Mononuclear cell (primary cell): ENCODE results near the gene IL17RE. TPM values are rescaled to one million over a fixed set of nuclear protein-coding genes. Genes with fewer than 3 reads are reported as not detected.

Source experiments
- H3K27me3 ChIP-seq: 2 replicates; pipeline ENCODE4 v1.6.0; 2011; ENCODE audit warnings: low read length, control low read depth; ENCODE audit not compliant: insufficient read depth
- H3K4me1 ChIP-seq: 2 replicates; pipeline ENCODE4 v1.5.1; 2011; ENCODE audit warnings: mild to moderate bottlenecking, low read length, control low read depth; ENCODE audit not compliant: insufficient read depth
- H3K4me3 ChIP-seq: 2 replicates; pipeline ENCODE4 v1.5.1; 2011; ENCODE audit warnings: mild to moderate bottlenecking, low read length, moderate library complexity
- H3K9me3 ChIP-seq: 2 replicates; pipeline ENCODE4 v1.5.1; 2011; ENCODE audit warnings: low read depth, mild to moderate bottlenecking, control low read depth, low read length
- total RNA-seq: library from RNA; depleted of rRNA; stranded (reverse); fragments of >200 nt; gene quantifications from one replicate; pipeline ENCODE4 v1.2.3, GENCODE V29; 2012

Gene IL17RE
- total RNA-seq, 1 donor = 0.10 TPM

DNA sequence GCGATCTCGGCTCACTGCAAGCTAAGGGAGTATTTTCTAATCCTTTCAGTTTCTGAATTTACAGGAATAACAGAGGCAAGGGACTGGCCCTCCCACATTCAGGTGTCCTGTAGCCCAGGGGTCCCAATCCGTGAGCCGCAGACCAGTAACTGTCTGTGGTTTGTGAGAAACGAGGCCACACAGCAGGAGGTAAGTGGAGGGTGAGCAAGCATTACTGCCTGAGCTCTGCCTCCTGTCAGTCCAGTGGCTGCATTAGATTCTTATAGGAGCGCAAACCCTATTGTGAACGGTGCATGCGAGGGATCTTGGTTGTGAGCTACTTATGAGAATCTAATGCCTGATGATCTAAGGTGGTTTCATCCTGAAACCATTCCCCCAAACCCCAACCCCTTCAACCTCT, 9.2 kb downstream of the IL17RE start:
- Histone ChIP-seq H3K9me3 (no peaks in the 10 kb centered on the region), H3K27me3 (no peaks in the 10 kb centered on the region)

DNA sequence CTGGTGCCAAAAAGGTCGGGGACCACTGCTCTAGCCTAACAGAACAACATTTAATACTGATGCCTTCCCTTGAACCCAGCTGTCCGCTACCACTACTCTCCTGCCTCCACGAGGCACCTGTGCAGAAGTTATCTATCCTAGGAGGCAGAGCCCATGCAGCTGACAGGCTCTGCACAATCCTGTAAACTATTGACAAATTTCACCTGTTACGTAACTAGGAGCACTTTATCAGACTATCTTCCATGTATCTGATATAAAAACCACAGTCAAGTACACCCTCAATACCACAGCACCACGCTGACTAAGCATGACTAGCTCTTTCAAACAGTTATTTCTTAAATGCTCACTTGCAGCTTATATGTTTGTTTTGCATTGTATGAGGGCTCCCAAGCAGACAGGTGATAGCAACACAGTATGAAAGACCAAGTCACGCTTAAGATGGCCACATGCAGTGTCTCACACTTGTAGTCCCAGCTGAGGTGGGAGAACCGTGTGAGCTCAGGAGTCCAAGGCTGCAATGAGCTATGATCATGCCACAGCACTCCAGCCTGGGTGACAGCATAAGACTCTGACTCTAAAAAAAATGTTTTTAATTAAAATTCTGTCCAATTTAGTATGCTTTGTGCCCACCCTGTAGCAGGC, 9.8 kb downstream of the IL17RE start:
- Histone ChIP-seq H3K9me3 (no peaks in the 10 kb centered on the region), H3K4me3 (no peak overlapping the region), H3K27me3 (no peaks in the 10 kb centered on the region), H3K4me1 (peaks cover 40% of the 10 kb centered on the region)

More for the DNA sequence above, 9.2 kb downstream of the IL17RE start:
- no peak overlapping the region for H3K4me3 ChIP-seq
- H3K4me1 ChIP-seq = peaks cover 38% of the 10 kb centered on the region

DNA sequence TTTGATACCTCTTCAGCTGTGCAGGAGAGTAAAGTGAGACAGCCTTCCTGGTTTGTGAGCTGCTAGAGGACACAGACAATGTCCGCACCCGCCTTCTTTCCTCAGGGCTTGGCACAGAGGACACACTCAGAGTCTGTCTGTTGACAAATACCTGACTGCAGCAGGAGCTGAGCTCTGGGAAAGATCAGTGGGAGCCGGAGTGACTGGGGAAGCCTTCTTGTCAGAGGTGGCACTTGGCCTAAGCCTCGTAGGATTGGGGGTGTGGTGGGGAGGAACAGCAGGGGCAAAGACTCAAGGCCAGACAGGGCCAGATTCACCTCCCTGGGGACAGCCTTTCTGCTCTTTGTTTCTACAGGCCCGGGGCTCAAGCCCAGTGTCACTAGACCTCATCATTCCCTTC, 11.0 kb downstream of the IL17RE start:
- Histone ChIP-seq H3K9me3 (no peaks in the 10 kb centered on the region), H3K4me3 (no peak overlapping the region), H3K27me3 (no peaks in the 10 kb centered on the region), H3K4me1 (peaks cover 40% of the 10 kb centered on the region)

DNA sequence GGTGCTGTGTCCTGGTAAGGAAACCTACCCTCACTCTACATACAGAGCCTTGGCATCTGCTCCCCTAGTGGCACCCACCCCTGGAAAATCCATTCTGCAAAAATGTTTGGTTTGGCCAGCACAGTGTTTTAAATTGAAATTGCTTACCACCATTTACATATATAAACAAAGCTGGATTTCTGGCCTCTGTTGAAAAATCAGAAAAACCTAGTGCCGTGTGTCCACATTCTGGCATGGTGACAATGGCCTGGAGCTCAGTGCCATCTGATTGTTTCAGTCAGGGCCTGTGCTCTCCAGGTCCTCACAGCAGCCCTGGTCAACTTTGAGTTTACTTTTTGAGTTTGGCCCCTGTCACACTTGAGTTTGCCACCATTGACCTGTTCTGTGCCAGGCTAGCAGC, 11.4 kb downstream of the IL17RE start:
- Histone ChIP-seq H3K27me3 (no peaks in the 10 kb centered on the region), H3K4me3 (no peak overlapping the region), H3K4me1 (peaks cover 40% of the 10 kb centered on the region), H3K9me3 (no peaks in the 10 kb centered on the region)

DNA sequence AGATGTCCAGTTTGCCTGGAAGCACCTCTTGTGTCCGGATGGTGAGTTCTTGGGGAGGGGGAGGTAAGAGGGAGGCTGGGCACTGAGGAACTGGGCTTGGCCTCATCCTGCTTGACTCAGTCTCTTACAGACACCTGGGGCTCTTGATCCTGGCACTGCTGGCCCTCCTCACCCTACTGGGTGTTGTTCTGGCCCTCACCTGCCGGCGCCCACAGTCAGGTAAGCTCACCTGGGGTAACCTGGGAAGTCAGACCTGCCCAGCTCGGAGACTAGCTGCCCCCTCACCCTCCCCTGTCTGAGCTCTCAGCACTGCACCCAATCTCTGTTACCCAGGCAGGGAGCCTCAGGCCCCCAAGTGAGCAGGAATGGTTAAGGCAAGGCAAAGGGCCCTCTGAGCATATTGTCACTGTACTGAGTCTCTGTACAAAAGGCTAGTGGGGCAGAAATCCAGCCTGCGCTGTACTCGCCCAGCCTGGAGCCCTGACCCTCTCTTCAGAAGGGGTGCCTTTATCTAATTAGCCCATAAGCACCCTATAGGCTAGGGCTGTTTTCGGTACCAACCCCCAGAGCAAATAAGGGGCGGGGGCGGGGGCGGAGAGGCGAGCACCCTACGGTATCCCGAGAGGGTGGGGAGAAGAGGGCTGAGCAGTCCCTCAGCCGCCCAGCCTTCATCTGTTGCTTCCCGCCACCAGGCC, 12.1 kb downstream of the IL17RE start:
- Histone ChIP-seq H3K9me3 (no peaks in the 10 kb centered on the region), H3K4me3 (peak overlapping the region; percentile 42), H3K4me1 (peaks cover 40% of the 10 kb centered on the region)

DNA sequence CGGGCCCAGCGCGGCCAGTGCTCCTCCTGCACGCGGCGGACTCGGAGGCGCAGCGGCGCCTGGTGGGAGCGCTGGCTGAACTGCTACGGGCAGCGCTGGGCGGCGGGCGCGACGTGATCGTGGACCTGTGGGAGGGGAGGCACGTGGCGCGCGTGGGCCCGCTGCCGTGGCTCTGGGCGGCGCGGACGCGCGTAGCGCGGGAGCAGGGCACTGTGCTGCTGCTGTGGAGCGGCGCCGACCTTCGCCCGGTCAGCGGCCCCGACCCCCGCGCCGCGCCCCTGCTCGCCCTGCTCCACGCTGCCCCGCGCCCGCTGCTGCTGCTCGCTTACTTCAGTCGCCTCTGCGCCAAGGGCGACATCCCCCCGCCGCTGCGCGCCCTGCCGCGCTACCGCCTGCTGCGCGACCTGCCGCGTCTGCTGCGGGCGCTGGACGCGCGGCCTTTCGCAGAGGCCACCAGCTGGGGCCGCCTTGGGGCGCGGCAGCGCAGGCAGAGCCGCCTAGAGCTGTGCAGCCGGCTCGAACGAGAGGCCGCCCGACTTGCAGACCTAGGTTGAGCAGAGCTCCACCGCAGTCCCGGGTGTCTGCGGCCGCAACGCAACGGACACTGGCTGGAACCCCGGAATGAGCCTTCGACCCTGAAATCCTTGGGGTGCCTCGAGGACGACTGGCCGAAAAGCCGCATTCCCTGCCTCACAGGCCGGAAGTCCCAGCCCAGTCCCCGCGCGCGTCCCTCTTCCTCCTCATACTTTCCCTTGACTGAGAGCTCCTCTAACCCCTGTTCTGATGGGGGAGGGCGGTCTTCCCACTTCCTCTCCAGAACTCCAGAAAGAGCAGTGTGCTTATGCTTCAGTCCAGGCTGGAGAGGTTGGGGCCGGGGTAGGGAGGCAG, 12.8 kb downstream of the IL17RE start:
- Histone ChIP-seq H3K4me3 (peak overlapping the region; percentile 42), H3K27me3 (no peaks in the 10 kb centered on the region), H3K9me3 (no peaks in the 10 kb centered on the region), H3K4me1 (peaks cover 40% of the 10 kb centered on the region)

More for the DNA sequence above, 12.1 kb downstream of the IL17RE start:
- no peaks in the 10 kb centered on the region for H3K27me3 ChIP-seq

DNA sequence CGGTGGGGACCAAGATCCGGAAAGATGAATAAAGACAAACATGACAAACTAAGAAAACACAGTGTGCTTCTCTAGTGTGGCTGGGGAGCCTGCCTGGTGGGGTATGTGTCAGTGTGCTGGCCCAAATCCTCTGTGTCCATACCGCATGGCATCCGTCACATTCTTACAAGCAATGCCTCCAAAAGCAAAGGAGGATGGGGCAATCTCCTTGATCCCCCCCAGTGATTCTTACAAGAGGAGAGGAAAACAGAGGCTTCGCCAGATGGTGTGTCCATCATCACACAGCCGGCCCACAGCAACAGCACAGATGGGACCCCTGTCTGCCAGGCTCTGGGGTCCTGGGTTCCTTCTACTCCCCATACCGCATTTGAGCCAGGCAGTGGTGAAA, 13.7 kb downstream of the IL17RE start:
- no peaks in the 10 kb centered on the region for H3K27me3 ChIP-seq
- H3K4me3 ChIP-seq = no peak overlapping the region

DNA sequence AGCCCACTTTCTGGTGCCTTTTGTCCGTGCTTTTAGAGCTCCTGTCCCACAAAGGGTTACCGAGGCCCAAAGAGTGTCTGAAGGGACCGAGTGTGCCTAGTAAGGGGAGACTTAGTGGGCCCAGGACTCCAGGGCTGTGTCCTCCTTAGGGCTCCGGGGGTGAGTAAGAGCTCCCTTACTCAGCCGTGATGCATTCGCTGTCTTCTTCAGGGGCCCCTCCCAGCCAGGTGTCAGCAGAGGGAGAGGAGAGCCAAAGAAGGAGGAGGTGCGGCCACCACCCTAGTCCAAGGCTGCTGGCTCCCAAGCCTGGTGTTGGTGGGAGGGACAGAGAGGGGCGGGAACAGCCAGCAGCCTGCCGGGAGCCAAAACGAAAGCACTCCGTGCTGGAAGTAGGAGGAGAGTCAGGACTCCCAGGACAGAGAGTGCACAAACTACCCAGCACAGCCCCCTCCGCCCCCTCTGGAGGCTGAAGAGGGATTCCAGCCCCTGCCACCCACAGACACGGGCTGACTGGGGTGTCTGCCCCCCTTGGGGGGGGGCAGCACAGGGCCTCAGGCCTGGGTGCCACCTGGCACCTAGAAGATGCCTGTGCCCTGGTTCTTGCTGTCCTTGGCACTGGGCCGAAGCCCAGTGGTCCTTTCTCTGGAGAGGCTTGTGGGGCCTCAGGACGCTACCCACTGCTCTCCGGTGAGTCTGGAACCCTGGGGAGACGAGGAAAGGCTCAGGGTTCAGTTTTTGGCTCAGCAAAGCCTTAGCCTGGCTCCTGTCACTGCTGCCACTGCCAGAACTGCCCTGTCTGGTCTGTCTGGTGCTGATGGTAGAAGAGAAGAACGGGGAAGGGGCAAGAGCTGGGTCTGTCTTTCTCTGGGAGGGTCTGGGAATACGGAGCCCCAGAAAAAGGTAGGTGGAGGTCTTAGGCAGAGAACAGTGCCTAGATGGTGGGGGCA, 14.4 kb downstream of the IL17RE start, which contains the start of gene IL17RC:
Gene IL17RC (plus strand): TSS at position 365 of the 947 bp plus-strand sequence. CDS start 218 bp downstream, at position 583.
- Histone ChIP-seq H3K4me1 (peaks cover 38% of the 10 kb centered on the region), H3K4me3 (peak within 1 kb of the TSS; percentile 42), H3K27me3 (no peaks in the 10 kb centered on the region), H3K9me3 (no peaks in the 10 kb centered on the region)

More for the DNA sequence above, 13.7 kb downstream of the IL17RE start:
- Histone ChIP-seq H3K9me3 (no peaks in the 10 kb centered on the region), H3K4me1 (peaks cover 40% of the 10 kb centered on the region)

DNA sequence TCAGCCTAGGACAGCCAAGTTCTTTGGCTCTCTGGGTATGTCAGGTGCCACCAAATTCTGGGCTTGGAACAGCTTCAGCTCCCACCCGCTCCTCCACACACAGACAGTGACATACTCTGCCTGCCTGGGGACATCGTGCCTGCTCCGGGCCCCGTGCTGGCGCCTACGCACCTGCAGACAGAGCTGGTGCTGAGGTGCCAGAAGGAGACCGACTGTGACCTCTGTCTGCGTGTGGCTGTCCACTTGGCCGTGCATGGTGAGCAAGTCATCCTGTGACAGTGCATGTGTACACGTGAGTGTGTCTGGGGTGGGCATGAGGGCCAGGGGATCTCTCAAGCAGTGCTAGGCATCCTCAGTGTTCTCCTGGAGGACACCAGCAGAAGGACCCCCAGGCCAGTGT, 15.2 kb downstream of the IL17RE start:
- H3K27me3 ChIP-seq = no peaks in the 10 kb centered on the region
- no peaks in the 10 kb centered on the region for H3K9me3 ChIP-seq
- peaks cover 31% of the 10 kb centered on the region for H3K4me1 ChIP-seq
- H3K4me3 ChIP-seq = no peak overlapping the region

DNA sequence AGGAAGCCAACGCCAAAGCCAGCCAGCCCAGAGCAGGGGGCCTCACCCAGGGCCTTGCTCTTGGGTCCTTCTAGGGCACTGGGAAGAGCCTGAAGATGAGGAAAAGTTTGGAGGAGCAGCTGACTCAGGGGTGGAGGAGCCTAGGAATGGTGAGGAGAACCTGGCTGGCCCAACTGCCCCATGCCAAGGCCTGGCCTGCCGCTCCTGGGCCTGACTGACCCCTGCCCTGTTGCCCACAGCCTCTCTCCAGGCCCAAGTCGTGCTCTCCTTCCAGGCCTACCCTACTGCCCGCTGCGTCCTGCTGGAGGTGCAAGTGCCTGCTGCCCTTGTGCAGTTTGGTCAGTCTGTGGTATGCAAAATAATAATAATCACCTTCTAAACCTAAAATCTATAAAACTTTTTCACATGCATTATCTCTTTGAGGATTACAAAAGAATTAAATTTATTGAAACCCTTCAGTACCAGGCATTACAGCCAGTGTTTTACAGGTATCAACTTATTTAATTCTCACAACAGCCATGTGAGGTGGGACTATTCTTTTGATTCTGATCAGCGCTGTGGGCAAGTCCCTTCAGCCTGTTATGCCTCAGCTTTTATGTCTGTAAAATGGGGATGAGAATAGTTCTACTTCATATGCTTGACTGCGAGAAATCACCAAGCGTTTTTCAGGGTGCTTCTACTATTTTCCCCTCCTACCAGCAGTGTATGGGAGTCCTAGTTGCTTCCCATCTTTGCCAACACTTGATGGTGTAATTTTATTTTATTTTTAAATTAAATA, 15.8 kb downstream of the IL17RE start:
- H3K4me3 ChIP-seq = no peak overlapping the region
- H3K27me3 ChIP-seq = no peaks in the 10 kb centered on the region
- H3K4me1 ChIP-seq = peaks cover 29% of the 10 kb centered on the region
- H3K9me3 ChIP-seq = no peaks in the 10 kb centered on the region

DNA sequence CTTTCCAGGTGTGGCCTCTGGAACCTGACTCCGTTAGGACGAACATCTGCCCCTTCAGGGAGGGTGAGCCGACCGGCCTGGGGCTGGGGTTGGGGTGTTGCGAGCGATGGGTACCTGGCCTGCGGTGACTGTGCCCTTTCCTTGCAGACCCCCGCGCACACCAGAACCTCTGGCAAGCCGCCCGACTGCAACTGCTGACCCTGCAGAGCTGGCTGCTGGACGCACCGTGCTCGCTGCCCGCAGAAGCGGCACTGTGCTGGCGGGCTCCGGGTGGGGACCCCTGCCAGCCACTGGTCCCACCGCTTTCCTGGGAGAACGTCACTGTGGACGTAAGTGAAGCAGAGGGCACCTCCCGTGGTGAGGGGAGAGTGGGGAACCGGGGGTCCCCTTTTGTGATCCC, 25.5 kb downstream of the IL17RE start:
- no peaks in the 10 kb centered on the region for H3K27me3 ChIP-seq
- peaks cover 10% of the 10 kb centered on the region for H3K4me1 ChIP-seq
- no peaks in the 10 kb centered on the region for H3K9me3 ChIP-seq
- H3K4me3 ChIP-seq = no peak overlapping the region

DNA sequence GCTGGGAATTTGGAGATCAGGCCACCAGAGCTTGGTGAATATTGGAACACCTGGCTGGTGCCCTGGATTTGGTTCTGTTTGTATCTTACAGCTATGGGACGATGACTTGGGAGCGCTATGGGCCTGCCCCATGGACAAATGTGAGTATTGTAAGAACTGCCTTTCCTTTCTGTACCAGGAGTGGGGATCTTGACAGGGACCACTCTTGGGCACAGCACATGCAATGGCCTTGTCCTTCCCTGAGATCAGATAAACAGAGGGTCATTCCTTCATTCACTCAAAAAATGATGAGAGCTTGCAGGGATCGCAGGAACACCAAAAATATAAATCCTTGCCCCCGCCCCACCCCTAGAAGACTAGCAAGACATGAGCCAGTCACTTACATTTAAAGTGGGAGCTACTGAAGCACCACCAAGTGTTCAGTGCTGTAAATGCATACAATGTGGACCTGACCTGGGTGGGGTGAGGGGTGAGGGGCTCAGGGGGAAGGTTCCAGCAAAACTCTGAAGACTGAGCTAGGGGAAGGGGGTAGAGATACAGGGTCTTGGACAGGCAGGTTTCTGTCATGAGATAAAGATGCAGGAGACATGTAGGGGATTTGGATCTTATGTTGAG, 28.3 kb downstream of the IL17RE start:
- Histone ChIP-seq H3K4me1 (peaks cover 31% of the 10 kb centered on the region), H3K4me3 (no peak overlapping the region), H3K27me3 (no peaks in the 10 kb centered on the region), H3K9me3 (no peaks in the 10 kb centered on the region)

DNA sequence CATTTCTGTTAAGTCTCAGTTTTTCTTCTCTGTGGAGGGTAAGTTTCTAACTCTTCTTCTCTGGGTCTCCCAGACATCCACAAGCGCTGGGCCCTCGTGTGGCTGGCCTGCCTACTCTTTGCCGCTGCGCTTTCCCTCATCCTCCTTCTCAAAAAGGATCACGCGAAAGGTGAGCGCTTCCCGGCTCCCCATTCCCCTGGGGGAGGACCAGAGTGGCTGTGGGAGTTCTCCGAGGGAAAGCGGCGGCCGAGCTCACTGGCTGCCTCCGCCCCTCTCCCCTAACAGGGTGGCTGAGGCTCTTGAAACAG, 29.8 kb downstream of the IL17RE start:
- peak overlapping the region; percentile 79 for H3K4me3 ChIP-seq
- peaks cover 33% of the 10 kb centered on the region for H3K4me1 ChIP-seq
- no peaks in the 10 kb centered on the region for H3K9me3 ChIP-seq
- no peaks in the 10 kb centered on the region for H3K27me3 ChIP-seq
